PFSK-1 (cell line): ENCODE results near the gene CXCL6.

Experiments used
- FOXP2 ChIP-seq: optimal IDR thresholded peaks from 2 replicates; pipeline ENCODE3; 2011; ENCODE audit warnings: borderline replicate concordance, control low read depth, inconsistent platforms; ENCODE audit not compliant: insufficient read depth; ENCODE audit errors: extremely low read length, extremely low read depth
- POLR2AphosphoS5 ChIP-seq: IDR thresholded peaks from 2 replicates; pipeline ENCODE4 v1.6.1; 2012; ENCODE audit warnings: low read depth, mild to moderate bottlenecking, control low read depth, low read length, moderate library complexity
- REST ChIP-seq, 2 experiments: IDR thresholded peaks; 2 replicates each; pipeline versions ENCODE4 v1.6.1 to v1.8.0; 2011 to 2012; ENCODE audit warnings: low read depth in 2 of 2, low read length in 2 of 2, control low read depth in 1 of 2, inconsistent platforms in 1 of 2, mild to moderate bottlenecking in 1 of 2, moderate library complexity in 1 of 2; ENCODE audit not compliant: insufficient read depth in 1 of 2
- SIN3A ChIP-seq: IDR thresholded peaks from 2 replicates; pipeline ENCODE4 v1.6.1; 2012; ENCODE audit warnings: mild to moderate bottlenecking, low read length, moderate library complexity, borderline replicate concordance; ENCODE audit not compliant: insufficient read depth
- TAF1 ChIP-seq: IDR thresholded peaks from 2 replicates; pipeline ENCODE4 v1.6.1; 2012; ENCODE audit warnings: low read length, control low read depth, borderline replicate concordance; ENCODE audit not compliant: insufficient read depth

The CXCL6 gene

GRCh38 chr4:73815145-73815544 lies 21.3 kb upstream of the CXCL6 start:
- TF ChIP-seq POLR2AphosphoS5: no peak

GRCh38 chr4:73816814-73817213 lies 19.7 kb upstream of the CXCL6 start:
- TF ChIP-seq FOXP2 (no peak), SIN3A (no peak), POLR2AphosphoS5 (no peak), REST (IDR thresholded peaks at IDR 0.05; ENCODE audit: insufficient read depth in 1 of 2, low read depth in 2 of 2, low read length in 2 of 2) (no peak), TAF1 (no peak)

- TF ChIP-seq REST (IDR thresholded peaks at IDR 0.05; ENCODE audit: insufficient read depth in 1 of 2, low read depth in 2 of 2, low read length in 2 of 2) (peak; percentile 53 to 87; a peak in 3 of 4 replicates), TAF1 (no peak)
These were observed 19.1 kb upstream of the CXCL6 start for GRCh38 chr4:73817341-73817740.

- no peak for TF ChIP-seq POLR2AphosphoS5
- TF ChIP-seq SIN3A: no peak
- no peak for TF ChIP-seq REST (IDR thresholded peaks at IDR 0.05; ENCODE audit: insufficient read depth in 1 of 2, low read depth in 2 of 2, low read length in 2 of 2)
- TF ChIP-seq FOXP2: no peak
- no peak for TF ChIP-seq TAF1
These were observed 15.2 kb upstream of the CXCL6 start for GRCh38 chr4:73821325-73821724.

- TF ChIP-seq SIN3A (no peak), FOXP2 (no peak), REST (IDR thresholded peaks at IDR 0.05; ENCODE audit: insufficient read depth in 1 of 2, low read depth in 2 of 2, low read length in 2 of 2) (no peak), TAF1 (no peak), POLR2AphosphoS5 (no peak)
These were observed 14.1 kb upstream of the CXCL6 start for GRCh38 chr4:73822389-73822788.
